22Rv1 (cell line): Measurements from ENCODE around the gene CCL22.

ENCODE experiments used
- CTCF ChIP-seq: fragments of 450-650 bp; IDR thresholded peaks from 2 replicates; pipeline ENCODE4 v1.5.1; 2017; ENCODE audit warnings: mild to moderate bottlenecking
- ZFX ChIP-seq: fragments of 450-650 bp; IDR thresholded peaks from 2 replicates; pipeline ENCODE4 v1.6.1; 2017; ENCODE audit warnings: antibody characterized with exemption, borderline replicate concordance

DNA sequence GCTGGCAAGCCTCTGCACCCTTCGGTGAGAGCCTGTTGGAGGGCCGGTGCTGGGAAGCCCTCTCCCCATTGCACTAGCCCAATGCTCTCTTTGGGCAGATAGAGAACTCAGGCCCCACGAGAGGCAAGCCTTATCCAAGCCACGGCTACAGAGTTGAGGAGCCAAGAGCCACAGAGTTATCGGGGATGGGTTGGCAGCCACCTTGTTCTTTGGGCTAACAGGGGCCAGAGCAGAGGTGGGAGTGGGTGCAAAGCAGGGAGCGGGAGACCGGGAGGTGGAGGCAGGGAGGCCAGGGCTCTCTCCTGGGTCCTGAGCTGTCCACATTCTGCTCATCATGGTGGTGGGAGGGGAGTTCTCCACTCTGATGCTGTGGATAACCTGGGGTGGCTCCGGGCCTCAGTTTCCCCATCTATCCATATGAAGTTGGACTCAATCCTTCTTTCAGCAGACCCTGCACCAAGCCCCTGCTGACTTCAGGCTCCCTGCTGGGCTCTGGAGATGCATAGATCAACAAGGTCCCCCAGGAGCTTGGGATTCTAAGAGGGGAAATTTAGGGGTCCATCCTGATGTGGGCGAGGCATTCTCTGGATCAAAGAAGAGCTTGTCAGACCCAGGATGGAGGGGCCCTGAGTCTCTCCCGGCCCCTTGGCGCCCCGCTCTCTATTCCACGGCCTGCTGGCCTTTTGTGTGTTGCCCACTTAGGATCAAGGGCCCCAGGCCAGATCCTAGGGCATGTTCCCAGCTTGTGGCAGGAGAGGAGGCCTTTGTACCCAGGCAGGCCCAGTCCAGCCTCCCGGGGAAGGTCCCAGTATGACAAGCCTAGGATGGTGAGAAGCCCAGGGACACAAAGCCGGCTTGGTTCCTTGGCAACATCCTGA lies 13.2 kb downstream of the CCL22 start:
- no peak for TF ChIP-seq CTCF
- TF ChIP-seq ZFX, result no peak
